NCI-H345 treated with DMSO at 0.1 percent for 48 hours (cell line): ENCODE measurements around the gene CBLC.
"Not testable (repeated sequence)": the region's sequence is repeated elsewhere in the genome, so short reads cannot be mapped to it uniquely, and the experiment has no call there.

Source experiments
- DNase-seq: peaks from one replicate; lab custom pipeline; 2025; ENCODE audit not compliant: unreplicated experiment; lab: John Stamatoyannopoulos, UW

CBLC gene

GRCh38 chr19:44765033-44765948 is 12.4 kb upstream of the CBLC start:
- no peak for DNase-seq

GRCh38 chr19:44765949-44766335 is 11.7 kb upstream of the CBLC start:
- no peak for DNase-seq

- DNase-seq, result no peak
Observed at GRCh38 chr19:44767295-44768180, 10.2 kb upstream of the CBLC start.

GRCh38 chr19:44770550-44771257 is 7.0 kb upstream of the CBLC start:
- DNase-seq, result peak; percentile 64

- DNase-seq, result not testable (repeated sequence)
Observed at GRCh38 chr19:44772144-44772543, 5.5 kb upstream of the CBLC start.

- DNase-seq, result no peak
Observed at GRCh38 chr19:44772959-44773358, 4.7 kb upstream of the CBLC start.

GRCh38 chr19:44775676-44776240 is 1.9 kb upstream of the CBLC start:
- no peak for DNase-seq

GRCh38 chr19:44776402-44777096 is 1.1 kb upstream of the CBLC start:
- no peak for DNase-seq

GRCh38 chr19:44779150-44779549 is 1.5 kb downstream of the CBLC start:
- no peak for DNase-seq

- DNase-seq, result not testable (repeated sequence)
Observed at GRCh38 chr19:44781694-44782093, 4.0 kb downstream of the CBLC start.

GRCh38 chr19:44782729-44783128 is 5.0 kb downstream of the CBLC start:
- no peak for DNase-seq

- DNase-seq, result no peak
Observed at GRCh38 chr19:44783545-44783944, 5.9 kb downstream of the CBLC start.

GRCh38 chr19:44785271-44785670 is 7.6 kb downstream of the CBLC start:
- DNase-seq, result no peak

GRCh38 chr19:44785993-44786392 is 8.3 kb downstream of the CBLC start:
- DNase-seq, result no peak

- no peak for DNase-seq
Observed at GRCh38 chr19:44788971-44789370, 11.3 kb downstream of the CBLC start.

- no peak for DNase-seq
Observed at GRCh38 chr19:44789943-44790483, 12.3 kb downstream of the CBLC start.

GRCh38 chr19:44792281-44792680 is 14.6 kb downstream of the CBLC start:
- peak; percentile 59 for DNase-seq

- DNase-seq, result no peak
Observed at GRCh38 chr19:44794610-44795009, 16.9 kb downstream of the CBLC start.

- no peak for DNase-seq
Observed at GRCh38 chr19:44795398-44795987, 17.8 kb downstream of the CBLC start.

- DNase-seq, result peak; percentile 52
Observed at GRCh38 chr19:44796701-44797115, 19.0 kb downstream of the CBLC start.
